NT2/D1 (cell line): ENCODE measurements around the gene XIST.

Experiments used
- SUZ12 ChIP-seq: IDR thresholded peaks from 2 replicates; pipeline ENCODE4 v1.6.1; 2011; ENCODE audit not compliant: insufficient read length, insufficient read depth; ENCODE audit errors: extremely low read depth
- ZNF274 ChIP-seq: IDR thresholded peaks from 2 replicates; pipeline ENCODE4 v1.6.1; 2011; ENCODE audit warnings: mild to moderate bottlenecking, low read depth, low read length

DNA sequence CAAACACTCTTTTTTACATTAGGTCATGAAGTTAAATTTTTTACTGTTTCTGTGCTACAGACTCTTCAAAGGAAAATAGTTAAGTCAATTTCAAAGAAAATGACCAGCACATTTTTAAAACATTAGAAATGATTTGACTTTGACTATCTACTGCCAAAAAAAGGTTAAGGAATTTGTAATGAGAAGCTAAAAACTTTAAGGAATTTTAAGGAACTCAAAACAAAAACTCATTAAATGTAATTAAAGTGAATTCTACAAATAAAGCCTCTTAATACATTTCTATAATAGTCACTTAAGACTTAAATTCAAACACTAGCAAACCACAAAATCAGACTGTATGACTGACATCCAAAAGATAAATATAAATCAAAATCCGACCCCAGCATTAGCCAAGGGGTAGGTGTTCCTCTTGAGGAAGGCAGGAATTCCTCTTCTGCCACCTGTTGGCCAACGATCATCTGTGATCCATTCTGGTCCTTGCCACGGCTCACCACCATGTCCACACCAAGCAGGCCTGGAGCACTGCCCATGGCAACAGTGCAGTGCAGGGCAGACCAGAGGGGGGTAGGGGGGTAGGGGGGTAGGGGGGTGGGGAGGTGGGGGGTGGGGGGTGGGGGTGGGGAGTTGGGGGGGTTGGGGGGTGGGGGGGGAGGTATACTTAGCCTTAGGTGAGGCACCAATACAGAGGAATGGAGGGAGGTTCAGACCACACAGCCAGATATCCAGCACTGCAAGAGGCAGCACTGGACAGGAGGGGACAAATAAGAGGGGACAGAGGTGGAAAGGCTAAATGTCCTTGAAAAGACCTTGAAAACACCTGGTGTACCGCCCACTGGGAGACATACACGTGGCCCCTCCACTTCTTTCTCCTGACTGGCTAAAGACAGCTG, 2.1 kb downstream of the XIST start:
- TF ChIP-seq ZNF274 = no peak
- no peak for TF ChIP-seq SUZ12
